Right atrium auricular region (tissue), 2 donors: ENCODE measurements around the gene ENG. TPM values are rescaled to one million over a fixed set of nuclear protein-coding genes. Genes with fewer than 3 reads are reported as not detected.
A peak's percentile ranks its signal among the peaks of the same experiment; 100 is the strongest.

Experiments
- DNase-seq: peaks from one replicate; pipeline ENCODE4 v3.0.0-alpha.2; 2019; ENCODE audit warnings: low spot score
- H3K27ac ChIP-seq, 2 donors: fragments of 200-600 bp; sonication (generic); 1 replicate in 1 of 2; 2 replicates in 1 of 2; pipeline ENCODE4 v1.5.1; 2016 to 2019
- H3K27me3 ChIP-seq, 2 donors: fragments of 200-600 bp; sonication (generic); one replicate each; pipeline versions ENCODE4 v1.5.1 to v1.6.0; 2017 to 2019
- H3K36me3 ChIP-seq: fragments of 200-600 bp; sonication (generic); one replicate; pipeline ENCODE4 v1.5.1; 2016
- H3K4me1 ChIP-seq, 2 donors: fragments of 200-600 bp; sonication (generic); one replicate each; pipeline versions ENCODE4 v1.5.1 to v1.6.0; 2017 to 2019
- H3K4me3 ChIP-seq, 2 donors: fragments of 200-600 bp; sonication (generic); 1 replicate in 1 of 2; 2 replicates in 1 of 2; pipeline ENCODE4 v1.5.1; 2017 to 2019; ENCODE audit warnings: mild to moderate bottlenecking in 1 of 2, moderate library complexity in 1 of 2
- H3K9me3 ChIP-seq, 2 donors: fragments of 200-600 bp; sonication (generic); one replicate each; pipeline ENCODE4 v1.5.1; 2019
- CTCF ChIP-seq, 2 donors: fragments of 200-600 bp; sonication (generic); IDR thresholded peaks; one replicate each; pipeline ENCODE4 v1.5.1; 2019; ENCODE audit warnings: antibody characterized with exemption in 2 of 2
- total RNA-seq, 2 donors: library from RNA; depleted of rRNA; stranded (reverse); fragments of >200 nt; gene quantifications; one replicate each; pipeline ENCODE4 v1.1.0, GENCODE V29; 2016

The ENG gene
- total RNA-seq, 2 donors from 2014 or later: 142 to 511 TPM

- no peaks in the 10 kb centered on the region for H3K9me3 ChIP-seq
- TF ChIP-seq CTCF (IDR thresholded peaks at IDR 0.05): no peak
- peaks cover 0 to 11% of the 10 kb centered on the region in 2 donors for H3K4me1 ChIP-seq
- peak overlapping the region; percentile 33 to 57 for H3K27ac ChIP-seq
- no peaks in the 10 kb centered on the region for H3K27me3 ChIP-seq
- peaks cover 5% of the 10 kb centered on the region for H3K36me3 ChIP-seq
- no peak overlapping the region for H3K4me3 ChIP-seq
- DNase-seq: no peak
Observed at GRCh38 chr9:127796225-127796813, 58.1 kb downstream of the ENG start.

GRCh38 chr9:127794001-127794791 is 60.3 kb downstream of the ENG start:
- Histone ChIP-seq H3K4me1 (peaks cover 0 to 30% of the 10 kb centered on the region in 2 donors), H3K27ac (peak overlapping the region in 1 of 2 donors; percentile 44), H3K4me3 (no peak overlapping the region), H3K9me3 (no peaks in the 10 kb centered on the region), H3K36me3 (peaks cover 26% of the 10 kb centered on the region), H3K27me3 (no peaks in the 10 kb centered on the region)
- no peak for TF ChIP-seq CTCF (IDR thresholded peaks at IDR 0.05)
- DNase-seq: no peak

DNA sequence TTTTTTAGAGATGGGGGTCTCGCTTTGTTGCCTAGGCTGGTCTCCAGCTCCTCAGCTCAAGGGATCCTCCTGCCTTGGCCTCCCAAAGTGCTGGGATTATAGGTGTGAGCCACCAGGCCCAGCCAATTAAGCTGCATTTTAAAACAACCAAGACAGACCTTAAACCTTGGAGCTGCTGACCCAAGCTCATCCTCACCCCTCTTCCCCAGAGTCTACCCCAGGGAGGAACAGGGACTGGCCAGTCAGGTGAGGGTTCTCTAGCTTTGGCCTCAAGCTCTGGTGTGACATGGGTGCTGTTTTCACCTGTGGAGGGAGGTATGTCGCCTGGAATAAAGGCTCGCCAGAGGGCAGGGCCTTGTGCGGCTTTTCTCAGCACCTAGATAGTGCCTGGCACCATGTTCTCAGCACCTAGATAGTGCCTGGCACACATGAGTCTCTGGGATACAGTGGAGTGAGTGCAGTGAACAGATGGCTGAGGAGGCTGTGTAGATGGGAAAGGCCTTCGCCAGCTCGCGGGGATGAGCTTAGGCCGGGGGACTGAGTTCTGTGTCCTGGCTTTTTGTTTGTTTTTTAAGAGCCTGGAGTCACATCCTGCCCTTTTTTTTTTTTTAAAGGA is 61.3 kb downstream of the ENG start:
- no peaks in the 10 kb centered on the region for H3K9me3 ChIP-seq
- H3K36me3 ChIP-seq: peaks cover 36% of the 10 kb centered on the region
- no peak for TF ChIP-seq CTCF (IDR thresholded peaks at IDR 0.05)
- peaks cover 0 to 36% of the 10 kb centered on the region in 2 donors for H3K4me1 ChIP-seq
- peak overlapping the region; percentile 12 to 44 for H3K27ac ChIP-seq
- no peaks in the 10 kb centered on the region for H3K27me3 ChIP-seq
- H3K4me3 ChIP-seq: no peak overlapping the region
- DNase-seq: no peak

- Histone ChIP-seq H3K27me3 (no peaks in the 10 kb centered on the region), H3K36me3 (peaks cover 43% of the 10 kb centered on the region), H3K27ac (peak overlapping the region in 1 of 2 donors; percentile 44), H3K9me3 (no peaks in the 10 kb centered on the region), H3K4me3 (no peak overlapping the region), H3K4me1 (peaks cover 0 to 43% of the 10 kb centered on the region in 2 donors)
- no peak for DNase-seq
- TF ChIP-seq CTCF (IDR thresholded peaks at IDR 0.05): no peak
Observed at GRCh38 chr9:127792417-127793031, 61.9 kb downstream of the ENG start.

- no peak for TF ChIP-seq CTCF (IDR thresholded peaks at IDR 0.05)
Observed at GRCh38 chr9:127791085-127791484, 63.4 kb downstream of the ENG start.

More at GRCh38 chr9:127791085-127791484, 63.4 kb downstream of the ENG start:
- peaks cover 48% of the 10 kb centered on the region for H3K36me3 ChIP-seq
- no peaks in the 10 kb centered on the region for H3K27me3 ChIP-seq
- no peak overlapping the region for H3K4me3 ChIP-seq
- peak overlapping the region; percentile 57 to 61 for H3K27ac ChIP-seq
- H3K4me1 ChIP-seq: peaks cover 0 to 45% of the 10 kb centered on the region in 2 donors
- no peaks in the 10 kb centered on the region for H3K9me3 ChIP-seq
- DNase-seq: no peak
